Measurements from ENCODE around the gene HSD11B2. TPM values are rescaled to one million over a fixed set of nuclear protein-coding genes. Genes with fewer than 3 reads are reported as not detected.

HSD11B2 gene
- total RNA-seq, 1 experiment from 2014 or later = 0.77 TPM

GRCh38 chr16:67483150-67483549 is 52.2 kb downstream of the HSD11B2 start, which contains the start of gene AGRP:
Gene AGRP (minus strand): TSS chr16:67483547. CDS start chr16:67483398, 149 bp downstream.
- Histone ChIP-seq H3K36me3 (ENCODE audit: control insufficient read depth, insufficient read depth, low read length) (no peaks in the 10 kb centered on the region; the same call in 1 of the 2 replicates), H3K27ac (ENCODE audit: low read length) (no peak within 1 kb of the TSS), H3K4me1 (ENCODE audit: control insufficient read depth, insufficient read depth, low read length) (peaks cover 5% of the 10 kb centered on the region; the same call in 1 of the 2 replicates), H3K27me3 (ENCODE audit: control insufficient read depth, insufficient read depth, low read length) (no peaks in the 10 kb centered on the region), H3K9me3 (ENCODE audit: control insufficient read depth, insufficient read depth, low read depth, low read length) (no peaks in the 10 kb centered on the region), H3K4me3 (ENCODE audit: low read depth in 2 of 2, low read length in 2 of 2) (no peak within 1 kb of the TSS)
- in situ Hi-C loops (cut with HindIII; ENCODE audit: low pct_unique_long_range_greater_than_20kb, low sequenced_read_pairs) (no loop called here), intact Hi-C loops (cut with micrococcal nuclease; ENCODE audit: unreplicated experiment) (no loop called here)
- TF ChIP-seq, protein P1, sequence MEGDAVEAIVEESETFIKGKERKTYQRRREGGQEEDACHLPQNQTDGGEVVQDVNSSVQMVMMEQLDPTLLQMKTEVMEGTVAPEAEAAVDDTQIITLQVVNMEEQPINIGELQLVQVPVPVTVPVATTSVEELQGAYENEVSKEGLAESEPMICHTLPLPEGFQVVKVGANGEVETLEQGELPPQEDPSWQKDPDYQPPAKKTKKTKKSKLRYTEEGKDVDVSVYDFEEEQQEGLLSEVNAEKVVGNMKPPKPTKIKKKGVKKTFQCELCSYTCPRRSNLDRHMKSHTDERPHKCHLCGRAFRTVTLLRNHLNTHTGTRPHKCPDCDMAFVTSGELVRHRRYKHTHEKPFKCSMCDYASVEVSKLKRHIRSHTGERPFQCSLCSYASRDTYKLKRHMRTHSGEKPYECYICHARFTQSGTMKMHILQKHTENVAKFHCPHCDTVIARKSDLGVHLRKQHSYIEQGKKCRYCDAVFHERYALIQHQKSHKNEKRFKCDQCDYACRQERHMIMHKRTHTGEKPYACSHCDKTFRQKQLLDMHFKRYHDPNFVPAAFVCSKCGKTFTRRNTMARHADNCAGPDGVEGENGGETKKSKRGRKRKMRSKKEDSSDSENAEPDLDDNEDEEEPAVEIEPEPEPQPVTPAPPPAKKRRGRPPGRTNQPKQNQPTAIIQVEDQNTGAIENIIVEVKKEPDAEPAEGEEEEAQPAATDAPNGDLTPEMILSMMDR (IDR thresholded peaks at IDR 0.05) = no peak
- no peak for TF ChIP-seq POLR2AphosphoS5 (IDR thresholded peaks at IDR 0.05; ENCODE audit: low read depth, low read length)
- TF ChIP-seq SIN3A (IDR thresholded peaks at IDR 0.05; ENCODE audit: borderline replicate concordance, insufficient read depth, low read depth, low read length) = no peak
- TF ChIP-seq, protein P2, sequence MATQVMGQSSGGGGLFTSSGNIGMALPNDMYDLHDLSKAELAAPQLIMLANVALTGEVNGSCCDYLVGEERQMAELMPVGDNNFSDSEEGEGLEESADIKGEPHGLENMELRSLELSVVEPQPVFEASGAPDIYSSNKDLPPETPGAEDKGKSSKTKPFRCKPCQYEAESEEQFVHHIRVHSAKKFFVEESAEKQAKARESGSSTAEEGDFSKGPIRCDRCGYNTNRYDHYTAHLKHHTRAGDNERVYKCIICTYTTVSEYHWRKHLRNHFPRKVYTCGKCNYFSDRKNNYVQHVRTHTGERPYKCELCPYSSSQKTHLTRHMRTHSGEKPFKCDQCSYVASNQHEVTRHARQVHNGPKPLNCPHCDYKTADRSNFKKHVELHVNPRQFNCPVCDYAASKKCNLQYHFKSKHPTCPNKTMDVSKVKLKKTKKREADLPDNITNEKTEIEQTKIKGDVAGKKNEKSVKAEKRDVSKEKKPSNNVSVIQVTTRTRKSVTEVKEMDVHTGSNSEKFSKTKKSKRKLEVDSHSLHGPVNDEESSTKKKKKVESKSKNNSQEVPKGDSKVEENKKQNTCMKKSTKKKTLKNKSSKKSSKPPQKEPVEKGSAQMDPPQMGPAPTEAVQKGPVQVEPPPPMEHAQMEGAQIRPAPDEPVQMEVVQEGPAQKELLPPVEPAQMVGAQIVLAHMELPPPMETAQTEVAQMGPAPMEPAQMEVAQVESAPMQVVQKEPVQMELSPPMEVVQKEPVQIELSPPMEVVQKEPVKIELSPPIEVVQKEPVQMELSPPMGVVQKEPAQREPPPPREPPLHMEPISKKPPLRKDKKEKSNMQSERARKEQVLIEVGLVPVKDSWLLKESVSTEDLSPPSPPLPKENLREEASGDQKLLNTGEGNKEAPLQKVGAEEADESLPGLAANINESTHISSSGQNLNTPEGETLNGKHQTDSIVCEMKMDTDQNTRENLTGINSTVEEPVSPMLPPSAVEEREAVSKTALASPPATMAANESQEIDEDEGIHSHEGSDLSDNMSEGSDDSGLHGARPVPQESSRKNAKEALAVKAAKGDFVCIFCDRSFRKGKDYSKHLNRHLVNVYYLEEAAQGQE (IDR thresholded peaks at IDR 0.05; ENCODE audit: insufficient read depth in 1 of 2, low read depth in 2 of 2, low read length in 1 of 2) = no peak
- no peak for TF ChIP-seq TCF7L2 (IDR thresholded peaks at IDR 0.05; ENCODE audit: low read depth, low read length)
- ATAC-seq (no peak), DNase-seq (ENCODE audit: low read depth, low spot score) (no peak)
- no TSS peak for BruUV-seq (replicated peaks)
- POLR2A ChIA-PET = no interaction called here
- CTCF ChIA-PET = no interaction called here

- no peak overlapping the region for H3K4me3 ChIP-seq (ENCODE audit: low read depth in 2 of 2, low read length in 2 of 2)
- no peak for ATAC-seq
- H3K27ac ChIP-seq (ENCODE audit: low read length) = no peak overlapping the region
- TF ChIP-seq SIN3A (IDR thresholded peaks at IDR 0.05; ENCODE audit: borderline replicate concordance, insufficient read depth, low read depth, low read length) = no peak
- TF ChIP-seq, protein P2 (IDR thresholded peaks at IDR 0.05; ENCODE audit: insufficient read depth in 1 of 2, low read depth in 2 of 2, low read length in 1 of 2) = no peak
- TF ChIP-seq TCF7L2 (IDR thresholded peaks at IDR 0.05; ENCODE audit: low read depth, low read length) = no peak
- TF ChIP-seq, protein P1 (IDR thresholded peaks at IDR 0.05) = no peak
- no peak for TF ChIP-seq POLR2AphosphoS5 (IDR thresholded peaks at IDR 0.05; ENCODE audit: low read depth, low read length)
- no peaks in the 10 kb centered on the region for H3K9me3 ChIP-seq (ENCODE audit: control insufficient read depth, insufficient read depth, low read depth, low read length)
- no peaks in the 10 kb centered on the region; the same call in 1 of the 2 replicates for H3K36me3 ChIP-seq (ENCODE audit: control insufficient read depth, insufficient read depth, low read length)
- H3K27me3 ChIP-seq (ENCODE audit: control insufficient read depth, insufficient read depth, low read length) = no peaks in the 10 kb centered on the region
- H3K4me1 ChIP-seq (ENCODE audit: control insufficient read depth, insufficient read depth, low read length) = peaks cover 4% of the 10 kb centered on the region; the same call in 1 of the 2 replicates
- CTCF ChIA-PET = no interaction called here
- intact Hi-C loops (cut with micrococcal nuclease; ENCODE audit: unreplicated experiment) (no loop called here), in situ Hi-C loops (cut with HindIII; ENCODE audit: low pct_unique_long_range_greater_than_20kb, low sequenced_read_pairs) (no loop called here)
- no peak for DNase-seq (ENCODE audit: low read depth, low spot score)
- no TSS peak for BruUV-seq (replicated peaks)
- POLR2A ChIA-PET = no interaction called here
Observed at GRCh38 chr16:67483731-67484525, 53.0 kb downstream of the HSD11B2 start.
